GM12891 (cell line): ENCODE data around the gene KNDC1.

Experiments used
- DNase-seq: peaks from one replicate; pipeline ENCODE4 v3.0.0; 2011; ENCODE audit warnings: low spot score; ENCODE audit not compliant: insufficient read length
- FAIRE-seq: peaks from 2 replicates; lab custom pipeline; 2011; peaks lifted over from hg19 to GRCh38; lab: Jason Lieb, UNC
- PAX5 ChIP-seq: IDR thresholded peaks from 2 replicates; pipeline ENCODE4 v1.6.1; 2011; ENCODE audit warnings: low read length, moderate library complexity, mild to moderate bottlenecking; ENCODE audit not compliant: insufficient read depth, severe bottlenecking
- POLR2A ChIP-seq: IDR thresholded peaks from 2 replicates; pipeline ENCODE4 v1.6.1; 2011; ENCODE audit warnings: low read depth, low read length, control low read depth
- POLR2AphosphoS5 ChIP-seq: IDR thresholded peaks from 2 replicates; pipeline ENCODE4 v1.6.1; 2011; ENCODE audit warnings: low read depth, low read length, control low read depth
- POU2F2 ChIP-seq: IDR thresholded peaks from 2 replicates; pipeline ENCODE4 v1.6.1; 2011; ENCODE audit warnings: low read depth, mild to moderate bottlenecking, control low read depth, low read length, moderate library complexity
- SPI1 ChIP-seq: IDR thresholded peaks from 2 replicates; pipeline ENCODE4 v1.6.1; 2011; ENCODE audit warnings: low read depth, low read length, control low read depth
- TAF1 ChIP-seq: IDR thresholded peaks from 2 replicates; pipeline ENCODE4 v1.6.1; 2011; ENCODE audit warnings: low read depth, low read length, control low read depth

Gene KNDC1

GRCh38 chr10:133198621-133199487, 38.8 kb downstream of the KNDC1 start:
- no peak for DNase-seq
- no peak for FAIRE-seq
- TF ChIP-seq TAF1 (no peak), POLR2A (no peak)

GRCh38 chr10:133199488-133199885, 39.5 kb downstream of the KNDC1 start:
- no peak for FAIRE-seq
- TF ChIP-seq POLR2A (no peak), SPI1 (no peak), PAX5 (no peak), POU2F2 (no peak), TAF1 (no peak), POLR2AphosphoS5 (no peak)
- DNase-seq: no peak

- no peak for FAIRE-seq
- no peak for DNase-seq
- no peak for TF ChIP-seq TAF1
- no peak for TF ChIP-seq SPI1
- no peak for TF ChIP-seq POLR2AphosphoS5
Measured at GRCh38 chr10:133199992-133200611, 40.1 kb downstream of the KNDC1 start.

- DNase-seq: no peak
- FAIRE-seq: no peak
- TF ChIP-seq POLR2AphosphoS5 (no peak), SPI1 (no peak), TAF1 (no peak), POU2F2 (no peak), PAX5 (no peak), POLR2A (no peak)
Measured at GRCh38 chr10:133200621-133201031, 40.6 kb downstream of the KNDC1 start.

GRCh38 chr10:133201151-133201947, 41.3 kb downstream of the KNDC1 start:
- DNase-seq (no peak), FAIRE-seq (no peak)
- no peak for TF ChIP-seq POU2F2
- no peak for TF ChIP-seq SPI1
- TF ChIP-seq POLR2AphosphoS5: no peak
- TF ChIP-seq POLR2A: no peak

GRCh38 chr10:133201948-133202725, 42.1 kb downstream of the KNDC1 start:
- DNase-seq: no peak
- TF ChIP-seq POU2F2: no peak
- TF ChIP-seq PAX5: no peak
- no peak for TF ChIP-seq POLR2A
- TF ChIP-seq TAF1: no peak
- no peak for FAIRE-seq

GRCh38 chr10:133202778-133203651, 43.0 kb downstream of the KNDC1 start:
- no peak for TF ChIP-seq POU2F2
- TF ChIP-seq POLR2AphosphoS5: no peak
- no peak for TF ChIP-seq SPI1
- no peak for TF ChIP-seq POLR2A
- no peak for TF ChIP-seq PAX5
- no peak for TF ChIP-seq TAF1
- DNase-seq: no peak
- FAIRE-seq: no peak

- FAIRE-seq (no peak), DNase-seq (no peak)
- TF ChIP-seq SPI1 (no peak), TAF1 (no peak), POU2F2 (no peak), POLR2A (no peak), PAX5 (no peak), POLR2AphosphoS5 (no peak)
Measured at GRCh38 chr10:133203652-133204195, 43.7 kb downstream of the KNDC1 start.
